HG02763 (cell line): Measurements from ENCODE around the gene KATNAL1.
"Not testable (repeated sequence)": the region's sequence is repeated elsewhere in the genome, so short reads cannot be mapped to it uniquely, and the experiment has no call there.

Experiments used
- ATAC-seq: cut with Tn5 transposase; IDR thresholded peaks from one replicate; pipeline ENCODE4 v1.9.1; 2021; ENCODE audit warnings: mild to moderate bottlenecking, moderate library complexity; ENCODE audit not compliant: unreplicated experiment

KATNAL1 gene

GRCh38 chr13:30295116-30295515, 12.2 kb downstream of the KATNAL1 start:
- ATAC-seq: no peak

GRCh38 chr13:30294004-30294403, 13.3 kb downstream of the KATNAL1 start:
- no peak for ATAC-seq

GRCh38 chr13:30292325-30292724, 15.0 kb downstream of the KATNAL1 start:
- no peak for ATAC-seq

- ATAC-seq: no peak
Measured at GRCh38 chr13:30290812-30291436, 16.4 kb downstream of the KATNAL1 start.

- ATAC-seq: no peak
Measured at GRCh38 chr13:30289533-30289932, 17.8 kb downstream of the KATNAL1 start.

- ATAC-seq: not testable (repeated sequence)
Measured at GRCh38 chr13:30286059-30286458, 21.3 kb downstream of the KATNAL1 start.

GRCh38 chr13:30276178-30276577, 31.2 kb downstream of the KATNAL1 start:
- ATAC-seq: no peak

- no peak for ATAC-seq
Measured at GRCh38 chr13:30274083-30274482, 33.3 kb downstream of the KATNAL1 start.

GRCh38 chr13:30270035-30270434, 37.3 kb downstream of the KATNAL1 start:
- ATAC-seq: not testable (repeated sequence)

- no peak for ATAC-seq
Measured at GRCh38 chr13:30268673-30269072, 38.7 kb downstream of the KATNAL1 start.

- ATAC-seq: no peak
Measured at GRCh38 chr13:30266756-30267155, 40.6 kb downstream of the KATNAL1 start.

- not testable (repeated sequence) for ATAC-seq
Measured at GRCh38 chr13:30259149-30259733, 48.1 kb downstream of the KATNAL1 start.

- ATAC-seq: peak; percentile 42
Measured at GRCh38 chr13:30257468-30258099, 49.8 kb downstream of the KATNAL1 start.

- ATAC-seq: no peak
Measured at GRCh38 chr13:30256713-30257467, 50.5 kb downstream of the KATNAL1 start.

GRCh38 chr13:30255696-30256095, 51.7 kb downstream of the KATNAL1 start:
- ATAC-seq: no peak

GRCh38 chr13:30253830-30254229, 53.5 kb downstream of the KATNAL1 start:
- ATAC-seq: no peak

- ATAC-seq: no peak
Measured at GRCh38 chr13:30247406-30247805, 59.9 kb downstream of the KATNAL1 start.

GRCh38 chr13:30241532-30241931, 65.8 kb downstream of the KATNAL1 start:
- ATAC-seq: peak; percentile 72

GRCh38 chr13:30240608-30241007, 66.7 kb downstream of the KATNAL1 start:
- ATAC-seq: no peak

- no peak for ATAC-seq
Measured at GRCh38 chr13:30235216-30235615, 72.1 kb downstream of the KATNAL1 start.

GRCh38 chr13:30234619-30235162, 72.7 kb downstream of the KATNAL1 start:
- ATAC-seq: no peak
